HG03064 (cell line): ENCODE results near the gene RAB22A.

Experiments
- ATAC-seq: cut with Tn5 transposase; IDR thresholded peaks from one replicate; pipeline ENCODE4 v1.9.1; 2021; ENCODE audit warnings: low read depth; ENCODE audit not compliant: unreplicated experiment

Gene RAB22A

DNA sequence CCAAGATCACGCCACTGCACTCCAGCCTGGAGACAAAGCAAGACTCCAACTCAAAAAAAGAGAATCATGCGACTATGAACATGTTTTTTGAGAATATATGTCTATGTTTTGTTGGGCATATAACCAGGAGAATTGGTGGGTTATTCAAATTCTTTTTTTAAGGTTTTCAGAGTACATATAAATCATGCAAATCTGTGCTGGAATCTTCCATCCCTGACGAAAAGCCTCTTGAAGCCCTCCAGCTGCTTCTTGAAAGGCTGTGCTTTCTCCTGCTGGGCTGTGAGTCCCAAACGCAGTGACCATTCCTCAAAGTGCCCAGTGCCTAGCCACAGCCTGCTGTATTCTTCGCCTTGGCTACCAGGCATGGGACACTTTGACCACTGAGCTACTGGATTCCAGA lies 9.2 kb upstream of the RAB22A start:
- ATAC-seq = no peak

DNA sequence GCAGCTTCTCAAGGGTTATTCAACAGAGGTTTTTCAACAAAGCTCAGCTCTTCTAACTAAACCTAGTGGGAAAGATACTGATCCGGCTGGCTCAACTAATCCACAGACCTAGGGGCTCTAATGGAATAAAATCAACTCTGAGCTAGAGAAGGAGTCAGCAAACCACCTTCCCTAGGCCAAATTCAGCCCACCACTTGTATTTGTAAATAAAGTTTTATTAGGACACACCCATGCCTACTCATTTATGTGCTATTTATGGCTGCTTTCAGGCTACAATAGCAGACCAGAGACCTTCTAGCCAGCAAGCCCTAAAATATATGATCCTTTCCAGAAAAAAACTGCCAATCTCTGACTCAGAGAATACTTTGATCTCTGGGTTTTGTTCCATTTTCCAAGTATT lies 6.0 kb upstream of the RAB22A start:
- no peak for ATAC-seq

DNA sequence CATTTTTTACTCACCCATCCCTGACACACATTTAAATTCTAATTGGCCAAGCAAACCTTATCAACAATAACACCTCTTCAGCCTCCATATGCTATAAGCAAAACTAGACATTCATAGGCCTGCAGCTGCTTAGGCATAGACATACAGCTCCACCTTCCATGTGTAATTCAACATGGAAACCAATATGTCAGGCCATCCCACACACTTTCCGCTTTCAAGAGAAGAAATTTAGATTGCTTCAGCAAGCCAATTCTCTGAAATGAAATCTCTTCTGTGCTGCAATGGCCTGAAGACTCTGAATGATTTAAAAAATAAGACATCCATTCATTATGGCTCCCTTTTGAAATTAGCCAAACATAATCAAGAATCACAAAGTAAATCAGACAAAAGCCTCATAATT lies 4.5 kb upstream of the RAB22A start:
- ATAC-seq = no peak

DNA sequence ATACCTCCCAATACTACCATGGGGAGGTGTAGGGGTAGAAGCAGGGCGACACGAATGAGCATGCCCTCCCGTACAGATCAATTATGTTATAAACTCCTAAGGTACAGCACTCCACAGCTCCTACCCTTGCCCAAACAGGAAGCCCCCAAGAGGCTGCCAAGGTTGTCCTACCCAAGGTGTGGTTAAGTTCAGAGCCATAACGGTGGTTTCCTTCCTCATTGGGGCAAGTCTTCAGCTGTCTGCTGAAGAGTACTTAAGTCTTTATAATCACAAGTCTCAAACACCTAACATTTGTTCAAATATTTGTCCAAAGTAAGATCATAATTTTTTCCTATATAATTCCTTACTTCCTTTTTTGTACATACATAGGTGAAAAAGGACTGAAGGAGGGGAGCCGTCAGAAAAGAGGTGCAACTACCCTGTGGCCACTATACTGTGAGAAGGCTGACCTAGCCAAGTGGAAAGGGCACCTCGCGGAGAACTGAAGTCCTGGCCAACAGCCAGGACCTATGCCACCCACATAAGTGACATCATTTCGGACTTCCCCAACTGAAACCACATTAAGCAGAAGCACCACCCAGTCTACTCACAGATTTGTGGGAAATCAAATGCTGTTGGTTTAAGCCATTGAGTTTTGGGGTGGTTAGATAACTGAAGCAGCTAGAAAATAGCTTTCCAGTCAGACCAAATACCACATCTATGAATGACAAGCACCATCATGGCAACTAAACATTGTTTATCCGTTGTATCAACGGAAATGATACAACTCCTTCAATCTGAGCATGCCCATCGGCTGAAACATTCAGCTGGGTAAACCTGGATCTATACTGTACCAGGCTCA lies 2.9 kb upstream of the RAB22A start:
- peak; percentile 35 for ATAC-seq

DNA sequence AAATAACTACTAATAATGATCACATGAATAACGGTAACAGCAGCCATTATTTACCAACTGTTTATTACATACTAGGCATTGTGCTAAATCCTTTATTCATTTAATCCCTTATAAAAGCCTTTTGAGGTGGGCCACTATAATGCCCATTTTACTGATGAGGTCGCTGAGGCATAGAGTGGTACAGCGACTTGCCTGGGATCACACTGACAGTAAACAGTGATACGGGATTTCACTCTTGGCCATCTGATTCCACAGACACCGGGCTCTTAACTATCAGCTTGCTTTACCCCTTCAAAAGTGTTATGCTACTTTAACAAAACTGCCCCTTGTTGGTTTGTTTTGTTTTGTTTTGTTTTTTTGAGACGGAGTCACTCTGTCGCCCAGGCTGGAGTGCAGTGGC lies 2.2 kb upstream of the RAB22A start:
- ATAC-seq = no peak

DNA sequence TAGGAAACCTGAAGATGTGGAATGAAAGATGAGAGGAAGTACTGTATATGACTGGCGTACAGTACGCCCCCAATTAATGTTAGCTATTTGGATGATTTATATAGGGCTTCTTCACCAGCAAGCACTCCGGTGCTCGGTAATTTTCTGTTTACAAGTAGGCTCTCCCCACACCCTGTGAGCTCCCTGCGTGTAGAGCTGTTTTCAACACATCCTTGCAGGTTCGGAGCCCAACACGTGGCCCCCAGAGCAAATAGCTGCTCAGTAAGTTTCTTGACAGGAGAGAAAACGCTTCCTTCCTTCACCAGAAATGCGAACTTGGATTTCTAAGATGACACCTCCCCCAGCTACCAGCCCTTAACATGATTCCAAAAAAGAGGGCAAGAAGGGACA lies 1.2 kb upstream of the RAB22A start:
- no peak for ATAC-seq

DNA sequence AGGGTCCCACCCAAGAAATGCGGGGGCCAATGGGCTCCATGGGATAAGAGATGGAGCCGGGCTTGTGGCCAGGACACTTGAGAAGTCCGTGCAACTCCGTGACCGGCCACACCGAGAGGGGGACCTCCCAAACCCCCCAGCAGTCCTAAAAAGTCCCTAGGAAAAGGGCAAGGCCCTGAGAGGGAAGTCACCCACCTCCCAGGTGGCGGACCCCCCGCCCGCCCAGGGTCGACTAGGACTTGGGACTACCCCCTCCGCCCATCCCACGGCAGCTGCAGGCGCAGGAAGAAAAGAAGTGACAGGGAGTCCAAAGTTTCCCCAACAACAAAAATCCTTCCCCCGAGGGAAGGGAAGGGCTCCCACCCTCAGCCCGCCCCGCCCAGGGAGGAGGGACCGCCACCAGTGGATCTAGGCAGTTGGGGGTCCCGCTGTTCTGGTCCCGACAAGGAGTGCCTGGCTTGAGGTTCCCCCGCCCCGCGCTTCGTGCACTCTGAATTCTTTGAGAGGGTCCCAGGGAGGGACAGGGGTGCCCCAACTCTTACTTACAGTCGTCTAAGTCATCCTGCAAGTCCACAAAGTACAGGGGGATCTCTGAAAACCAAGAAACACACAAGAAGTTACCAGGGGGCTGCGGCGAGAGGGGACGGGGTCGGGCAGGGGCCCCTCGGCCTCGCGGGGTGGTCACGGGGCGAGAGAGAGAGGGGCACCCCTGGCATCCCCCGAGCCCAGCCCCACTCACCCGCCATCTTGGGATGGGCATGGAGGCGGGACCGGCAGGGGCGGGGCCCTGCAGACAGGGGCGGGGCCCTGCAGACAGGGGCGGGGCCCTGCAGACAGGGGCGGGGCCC lies 611 bp upstream of the RAB22A start:
- ATAC-seq = peak; percentile 54

DNA sequence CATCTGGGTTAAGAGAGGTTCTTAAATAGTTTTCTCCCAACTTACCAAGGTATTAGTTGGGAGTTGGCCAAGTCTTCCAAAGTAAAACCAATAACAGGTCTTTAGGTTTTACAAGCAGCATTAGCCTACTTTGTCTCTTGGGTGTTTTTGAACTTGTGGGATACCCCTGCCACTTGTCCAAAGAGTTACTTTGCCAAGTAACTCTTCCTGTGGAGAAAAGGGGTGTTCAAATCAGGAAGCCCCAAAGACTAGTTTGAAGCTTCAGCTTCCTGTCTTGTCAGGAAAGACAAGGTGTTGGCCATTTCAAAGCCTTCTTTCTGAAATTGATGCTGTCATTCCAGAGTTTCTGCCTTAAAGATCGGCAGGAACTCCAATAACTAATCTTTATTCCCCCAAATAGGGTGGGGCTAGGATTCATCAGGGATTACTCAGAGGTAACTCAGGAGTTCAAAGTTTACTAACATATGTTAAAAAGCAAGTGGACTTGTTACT lies 822 bp downstream of the RAB22A start:
- ATAC-seq = no peak

DNA sequence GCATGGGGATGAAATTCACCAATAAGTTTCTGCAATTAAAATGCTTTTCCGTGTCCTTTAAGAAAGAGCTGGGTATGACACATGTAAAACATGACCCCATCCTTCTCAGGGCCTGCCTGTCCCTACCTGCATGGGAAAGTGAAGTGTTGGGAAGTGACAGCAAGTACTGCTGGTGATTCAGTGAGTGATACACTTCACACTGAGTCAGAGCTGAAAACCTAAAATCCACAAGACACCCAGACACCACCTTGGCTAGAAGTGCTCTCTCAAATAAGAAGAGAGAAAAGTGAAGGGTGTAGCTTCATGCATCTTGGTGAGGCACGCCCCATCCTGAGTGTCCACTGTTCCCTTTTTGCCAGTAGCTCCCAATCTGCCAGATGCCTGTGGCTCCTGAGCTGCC lies 3.3 kb downstream of the RAB22A start:
- ATAC-seq = no peak

DNA sequence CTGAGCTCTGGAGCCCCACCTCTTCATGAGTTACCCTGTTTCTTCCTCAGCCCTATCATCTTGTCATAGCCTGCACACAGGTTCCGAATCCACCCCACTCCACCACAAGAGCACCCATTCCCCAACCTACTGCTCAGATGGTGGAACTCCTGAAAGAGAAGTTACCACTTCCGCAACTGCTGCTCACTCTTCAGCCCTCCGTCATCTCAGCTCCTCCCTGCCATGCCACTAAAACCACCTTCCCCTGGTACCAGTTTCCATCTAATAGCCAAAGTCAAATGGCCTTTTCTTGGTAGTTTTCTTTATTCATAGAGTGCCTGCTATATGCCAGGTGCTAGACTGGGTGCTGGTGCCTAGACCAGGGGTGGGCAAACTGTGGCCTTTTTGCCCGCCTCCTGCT lies 3.9 kb downstream of the RAB22A start:
- no peak for ATAC-seq

DNA sequence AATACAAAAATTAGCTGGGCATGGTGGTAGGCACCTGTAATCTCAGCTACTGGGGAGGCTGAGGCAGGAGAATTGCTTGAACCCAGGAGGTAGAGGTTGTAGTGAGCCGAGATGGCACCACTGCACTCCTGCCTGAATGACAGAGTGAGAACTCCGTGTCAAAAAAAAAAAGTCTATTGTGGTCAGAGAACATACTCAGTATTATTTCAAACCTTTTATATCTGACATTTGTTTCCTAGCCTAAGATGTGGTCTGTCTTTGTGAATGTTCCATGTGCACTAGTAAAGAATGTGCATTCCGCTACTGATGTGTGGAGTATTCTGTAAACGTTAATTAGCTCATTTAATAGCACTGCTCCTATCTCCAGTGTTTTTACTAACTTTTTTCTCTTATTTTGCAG lies 11.7 kb downstream of the RAB22A start:
- no peak for ATAC-seq

DNA sequence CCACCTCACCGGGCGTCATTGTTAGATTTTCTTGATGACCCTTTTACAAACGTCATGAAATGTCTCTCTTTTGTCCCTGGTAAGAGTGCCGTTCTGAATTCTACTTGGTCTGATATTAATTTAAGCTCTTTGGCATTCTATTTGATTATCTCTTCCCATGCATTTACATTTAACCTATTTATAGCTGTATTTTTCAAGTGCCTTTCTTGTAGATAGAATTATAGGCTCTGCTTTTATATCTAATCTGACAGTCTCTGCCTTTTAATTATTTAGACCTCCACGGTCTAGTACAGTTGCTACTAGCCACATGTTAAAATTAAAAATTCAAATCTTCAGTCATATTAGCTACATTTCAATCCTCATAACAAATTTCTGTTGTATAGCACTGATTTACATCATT lies 12.6 kb downstream of the RAB22A start:
- no peak for ATAC-seq

DNA sequence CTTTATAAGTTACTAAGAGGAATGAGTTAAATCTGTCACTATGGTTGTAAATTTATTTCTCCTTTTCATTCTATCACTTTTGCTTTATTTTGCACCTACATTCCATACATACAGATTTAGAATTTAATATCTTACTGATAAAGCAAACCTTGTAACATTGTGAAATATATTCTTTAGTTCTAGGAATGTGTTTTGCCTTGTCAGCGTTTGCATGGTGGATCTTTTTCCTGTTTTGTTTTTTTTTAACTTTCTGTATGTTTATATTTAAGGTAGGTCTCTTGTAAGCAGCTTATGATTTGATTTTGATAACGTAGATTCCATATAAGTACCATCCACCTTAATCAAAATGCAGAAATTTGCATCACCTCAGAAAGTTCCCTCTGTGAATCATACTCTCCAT lies 16.4 kb downstream of the RAB22A start:
- ATAC-seq = no peak

DNA sequence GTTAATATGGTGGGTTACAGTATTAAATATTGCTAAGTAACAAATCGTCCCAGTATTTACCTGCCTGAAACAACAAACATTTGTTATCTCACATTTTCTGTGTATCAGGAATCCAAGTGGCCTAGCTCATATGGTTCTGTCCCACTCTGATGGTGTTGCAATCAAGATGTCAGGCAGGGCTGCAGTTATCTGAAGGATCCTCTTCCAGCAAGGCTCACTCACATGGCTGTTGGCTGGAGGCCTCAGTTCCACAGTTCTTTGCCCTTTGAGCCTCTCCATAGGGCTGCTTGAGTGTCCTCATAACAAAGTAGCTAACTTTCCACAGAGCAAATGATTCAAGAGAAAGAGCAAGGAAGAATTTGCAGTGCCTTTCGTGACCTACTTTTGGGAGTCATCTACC lies 17.7 kb downstream of the RAB22A start:
- ATAC-seq = no peak

DNA sequence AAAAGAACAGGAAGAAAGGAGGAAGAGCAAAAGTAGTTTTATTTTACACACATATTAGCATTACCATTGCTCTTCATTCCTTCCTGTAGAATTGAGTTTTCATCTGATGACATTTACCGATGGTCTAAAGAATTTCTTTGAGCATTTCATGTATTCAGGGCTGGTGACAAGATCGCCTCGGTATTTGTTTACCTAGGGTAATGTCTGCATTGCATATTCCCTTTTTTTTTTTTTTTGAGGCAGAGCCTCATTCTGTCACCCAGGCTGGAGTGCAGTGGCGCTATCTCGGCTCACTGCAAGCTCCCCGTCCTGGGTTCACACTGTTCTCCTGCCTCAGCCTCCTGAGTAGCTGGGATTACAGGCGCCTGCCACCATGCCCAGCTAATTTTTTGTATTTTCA lies 19.3 kb downstream of the RAB22A start:
- no peak for ATAC-seq

DNA sequence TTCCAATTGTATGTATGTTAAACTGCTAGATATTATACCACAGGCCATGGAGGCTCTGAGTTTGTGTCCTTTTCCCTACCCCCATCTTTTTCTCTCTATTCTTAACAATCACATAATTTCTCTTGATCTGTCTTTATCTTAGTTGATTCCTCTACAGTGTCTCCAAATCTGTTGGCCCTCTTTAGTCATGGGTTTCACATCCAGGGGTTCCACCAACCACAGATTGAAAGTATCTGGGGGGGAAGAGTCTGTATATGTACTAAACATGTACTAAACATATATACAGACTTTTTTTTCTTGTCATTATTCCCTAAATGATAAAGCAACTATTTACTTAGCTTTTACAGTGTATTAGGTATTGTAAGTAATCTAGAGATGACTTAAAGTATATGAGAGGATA lies 20.2 kb downstream of the RAB22A start:
- ATAC-seq = no peak

DNA sequence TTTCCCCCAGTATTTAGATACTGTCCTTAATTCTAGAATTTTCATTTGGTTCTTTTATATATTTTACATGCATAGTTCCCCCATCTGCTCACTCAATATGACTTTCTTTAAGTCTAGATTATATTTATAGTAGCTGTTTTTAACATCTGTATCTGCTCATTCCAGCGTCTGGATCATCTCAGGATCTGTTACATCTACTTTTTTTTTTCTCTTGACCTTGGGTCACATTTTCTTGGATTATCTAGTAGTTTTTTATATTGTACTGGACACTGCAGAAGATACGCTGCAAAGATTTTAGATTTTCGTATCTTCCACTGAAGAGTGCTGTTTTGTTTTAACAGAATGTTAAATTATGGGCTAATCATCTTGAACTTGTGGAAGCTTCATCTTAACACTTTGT lies 20.7 kb downstream of the RAB22A start:
- ATAC-seq = no peak

DNA sequence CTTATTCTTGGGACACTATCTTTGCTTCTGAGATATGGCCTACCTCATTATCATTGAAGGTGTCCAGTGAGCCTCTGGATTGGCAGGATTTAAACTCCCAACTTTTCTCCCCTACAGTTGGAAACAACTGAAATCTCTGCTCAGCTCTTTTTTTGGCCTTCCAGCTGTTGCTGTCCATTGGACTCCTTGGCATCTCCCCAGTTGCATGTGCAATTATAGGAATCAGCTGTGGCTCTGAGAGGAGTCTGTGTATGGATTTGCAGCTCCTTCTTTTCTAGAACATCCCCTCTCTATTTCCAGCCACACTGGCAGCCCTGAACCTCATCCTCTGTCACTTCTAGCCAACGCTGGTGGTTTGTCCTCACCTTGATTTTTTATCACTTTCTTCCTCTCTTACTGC lies 21.2 kb downstream of the RAB22A start:
- ATAC-seq = no peak

DNA sequence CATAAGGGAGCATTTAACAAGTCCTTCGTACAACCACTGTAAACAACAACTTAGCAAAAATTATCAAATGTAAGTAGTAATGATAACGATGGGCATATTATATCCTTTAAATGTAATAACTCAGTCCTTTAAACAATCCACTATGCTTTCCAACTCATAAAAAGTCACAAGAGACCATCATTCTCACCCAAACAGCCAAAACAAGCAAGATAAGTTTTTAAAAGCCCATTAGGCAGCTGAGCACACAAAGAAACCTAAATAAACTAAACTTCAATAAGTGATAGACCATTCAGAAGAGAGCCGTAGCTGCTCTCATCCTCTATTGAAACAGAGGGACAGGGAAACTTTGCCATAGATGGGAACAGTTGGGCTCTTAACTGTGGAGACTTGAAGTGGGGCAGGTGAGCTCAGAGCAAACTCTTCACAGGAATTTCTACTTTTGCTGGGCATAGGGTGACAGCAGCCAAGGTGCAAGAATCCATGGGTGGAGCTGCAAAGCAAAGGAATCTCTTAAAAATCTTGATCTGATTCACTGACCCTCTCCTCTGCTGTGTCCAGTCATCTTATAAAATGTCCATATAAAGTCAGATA lies 22.5 kb downstream of the RAB22A start:
- no peak for ATAC-seq

DNA sequence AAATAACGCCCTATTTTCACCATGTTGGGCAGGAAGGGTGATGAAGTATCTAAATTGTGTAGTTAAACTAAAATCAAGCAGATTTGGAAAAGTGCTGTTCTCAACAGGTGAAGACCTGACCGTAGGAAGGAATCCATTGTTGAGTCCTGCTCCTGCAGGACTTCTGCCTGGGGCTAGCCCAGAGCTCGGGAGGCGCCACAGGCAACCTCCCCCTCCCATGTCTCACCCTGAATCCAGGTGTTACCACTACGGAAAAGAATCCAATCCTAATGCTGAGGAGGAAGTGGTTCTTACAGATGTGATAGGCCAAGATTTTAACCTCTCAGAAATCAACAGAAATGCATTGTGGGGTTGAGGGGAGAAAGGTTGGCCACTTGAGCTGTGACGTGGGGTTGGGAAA lies 30.2 kb downstream of the RAB22A start:
- no peak for ATAC-seq

DNA sequence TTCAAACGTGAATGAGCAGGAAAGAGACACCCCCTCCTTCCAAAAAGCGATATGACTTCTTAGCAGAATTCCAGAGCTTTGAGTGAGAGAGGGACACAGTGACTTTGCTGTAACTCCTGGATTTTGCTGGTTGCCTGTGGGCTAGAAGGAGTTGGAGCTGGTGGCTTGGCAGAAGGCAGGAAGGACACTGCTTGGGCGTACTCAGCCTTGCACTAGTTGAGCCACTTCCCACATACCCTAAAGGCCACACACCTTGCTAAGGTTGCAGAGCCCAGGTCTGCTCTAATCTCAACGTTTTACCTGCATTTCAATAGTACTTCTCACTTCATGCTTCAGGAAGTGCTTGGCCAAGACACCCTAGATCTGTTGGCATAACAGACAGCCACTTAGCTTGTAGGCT lies 30.6 kb downstream of the RAB22A start:
- no peak for ATAC-seq
